C4-2B (cell line): Measurements from ENCODE around the gene ATP6V0A4.
"Not testable (repeated sequence)": the region's sequence is repeated elsewhere in the genome, so short reads cannot be mapped to it uniquely, and the experiment has no call there.

Experiments used
- H3K27ac ChIP-seq: fragments of 450-650 bp; 2 replicates; pipeline ENCODE4 v1.5.1; 2017
- ZFX ChIP-seq: fragments of 450-650 bp; IDR thresholded peaks from 2 replicates; pipeline ENCODE4 v1.6.1; 2017
- TF ChIP-seq, protein P1 (sequence below): fragments of 450-650 bp; conservative IDR thresholded peaks from 2 replicates; pipeline ENCODE4 v1.5.1; 2017; ENCODE audit warnings: mild to moderate bottlenecking

ATP6V0A4 gene

DNA sequence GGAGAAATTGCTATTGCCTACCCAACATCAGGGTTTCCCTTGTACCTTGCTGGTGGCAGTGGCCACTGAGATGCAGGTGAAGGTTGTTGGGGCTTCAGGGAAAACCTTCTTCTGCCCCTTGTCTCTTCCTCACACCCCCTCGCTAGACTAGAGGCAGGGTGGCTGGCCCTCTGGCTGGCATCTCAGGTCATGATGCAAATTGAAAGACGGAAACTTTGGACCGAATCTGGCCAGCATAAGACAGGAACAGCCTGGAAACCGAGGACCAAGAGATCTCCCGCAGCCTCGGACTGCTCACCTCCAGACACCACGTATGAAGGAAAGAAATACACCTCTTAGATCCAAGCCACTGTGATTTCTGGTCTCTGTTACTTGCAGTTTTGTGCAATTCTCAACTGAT lies 99.7 kb downstream of the ATP6V0A4 start:
- no peak overlapping the region for H3K27ac ChIP-seq
- TF ChIP-seq ZFX: no peak
- TF ChIP-seq, protein P1, sequence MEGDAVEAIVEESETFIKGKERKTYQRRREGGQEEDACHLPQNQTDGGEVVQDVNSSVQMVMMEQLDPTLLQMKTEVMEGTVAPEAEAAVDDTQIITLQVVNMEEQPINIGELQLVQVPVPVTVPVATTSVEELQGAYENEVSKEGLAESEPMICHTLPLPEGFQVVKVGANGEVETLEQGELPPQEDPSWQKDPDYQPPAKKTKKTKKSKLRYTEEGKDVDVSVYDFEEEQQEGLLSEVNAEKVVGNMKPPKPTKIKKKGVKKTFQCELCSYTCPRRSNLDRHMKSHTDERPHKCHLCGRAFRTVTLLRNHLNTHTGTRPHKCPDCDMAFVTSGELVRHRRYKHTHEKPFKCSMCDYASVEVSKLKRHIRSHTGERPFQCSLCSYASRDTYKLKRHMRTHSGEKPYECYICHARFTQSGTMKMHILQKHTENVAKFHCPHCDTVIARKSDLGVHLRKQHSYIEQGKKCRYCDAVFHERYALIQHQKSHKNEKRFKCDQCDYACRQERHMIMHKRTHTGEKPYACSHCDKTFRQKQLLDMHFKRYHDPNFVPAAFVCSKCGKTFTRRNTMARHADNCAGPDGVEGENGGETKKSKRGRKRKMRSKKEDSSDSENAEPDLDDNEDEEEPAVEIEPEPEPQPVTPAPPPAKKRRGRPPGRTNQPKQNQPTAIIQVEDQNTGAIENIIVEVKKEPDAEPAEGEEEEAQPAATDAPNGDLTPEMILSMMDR: no peak

DNA sequence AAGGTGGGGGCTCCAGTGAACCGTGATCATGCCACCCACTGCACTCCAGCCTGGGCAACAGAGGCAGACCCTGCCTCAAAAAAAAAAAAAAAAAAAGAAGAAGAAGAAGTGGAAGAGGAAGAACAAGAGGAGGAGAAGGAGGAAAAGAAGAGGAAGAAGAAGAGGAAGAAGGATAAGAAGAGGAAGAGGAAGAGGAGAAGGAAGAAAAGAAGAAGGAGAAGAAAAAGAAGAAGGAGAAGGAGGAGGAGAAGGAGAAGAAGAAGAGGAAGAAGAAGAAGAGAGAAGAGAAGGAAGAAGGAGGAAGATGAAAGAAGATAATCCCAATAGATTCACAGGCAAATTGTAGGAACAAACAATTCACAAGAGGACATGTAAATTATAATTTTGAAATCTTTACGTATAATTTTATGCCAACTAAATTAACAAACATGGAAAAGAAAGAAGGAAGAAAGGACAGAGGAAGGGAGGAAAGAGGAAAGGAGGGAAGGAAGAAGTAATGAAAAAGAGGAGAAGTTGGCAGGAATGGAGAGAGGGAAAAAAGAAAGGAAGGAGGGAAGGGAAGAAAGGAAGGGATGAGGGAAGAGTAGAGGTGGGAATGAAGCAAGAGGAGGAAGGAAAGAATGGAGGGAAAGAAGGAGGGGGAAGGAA lies 100.3 kb downstream of the ATP6V0A4 start:
- no peak for TF ChIP-seq ZFX
- TF ChIP-seq, protein P1: no peak
- H3K27ac ChIP-seq: no peak overlapping the region

DNA sequence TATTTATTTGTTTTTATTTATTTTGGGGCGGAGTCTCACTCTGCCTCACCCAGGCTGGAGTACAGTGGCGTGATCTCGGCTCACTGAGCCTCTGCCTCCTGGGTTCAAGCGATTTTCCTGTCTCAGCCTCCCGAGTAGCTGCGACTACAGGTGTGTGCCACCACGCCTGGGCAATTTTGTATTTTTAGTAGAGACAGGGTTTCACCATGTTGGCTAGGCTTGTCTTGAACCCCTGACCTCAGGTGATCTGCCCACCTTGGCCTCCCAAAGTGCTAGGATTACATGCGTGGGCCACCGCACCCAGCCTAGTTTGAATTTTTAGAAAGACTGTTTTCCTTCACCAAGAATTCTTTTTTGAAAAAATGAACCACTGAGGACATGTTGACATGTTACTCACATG lies 102.2 kb downstream of the ATP6V0A4 start:
- not testable (repeated sequence) for H3K27ac ChIP-seq

DNA sequence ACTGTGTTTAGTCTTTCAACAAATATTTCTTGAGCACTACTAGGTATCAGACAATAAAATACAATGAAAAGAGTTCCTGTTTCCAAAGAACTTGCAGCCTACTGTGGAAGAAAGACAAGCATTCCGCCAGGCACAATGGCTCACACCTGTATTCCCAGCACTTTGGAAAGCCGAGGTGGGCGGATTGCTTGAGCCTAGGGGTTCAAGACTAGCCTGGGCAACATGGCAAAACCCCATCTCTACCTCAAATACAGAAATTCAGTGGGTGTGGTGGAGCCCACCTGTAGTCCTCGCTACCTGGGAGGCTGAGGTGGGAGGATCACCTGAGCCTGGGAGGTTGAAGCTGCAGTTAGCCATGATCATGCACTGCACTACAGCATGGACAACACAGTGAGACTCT lies 102.9 kb downstream of the ATP6V0A4 start:
- TF ChIP-seq, protein P1: no peak
- no peak for TF ChIP-seq ZFX
- H3K27ac ChIP-seq: no peak overlapping the region

GRCh38 chr7:138691178-138691577 lies 106.8 kb downstream of the ATP6V0A4 start:
- no peak overlapping the region for H3K27ac ChIP-seq
- TF ChIP-seq ZFX: no peak
- TF ChIP-seq, protein P1: no peak

GRCh38 chr7:138690495-138690894 lies 107.5 kb downstream of the ATP6V0A4 start:
- TF ChIP-seq ZFX: no peak
- TF ChIP-seq, protein P1: no peak
- no peak overlapping the region for H3K27ac ChIP-seq

DNA sequence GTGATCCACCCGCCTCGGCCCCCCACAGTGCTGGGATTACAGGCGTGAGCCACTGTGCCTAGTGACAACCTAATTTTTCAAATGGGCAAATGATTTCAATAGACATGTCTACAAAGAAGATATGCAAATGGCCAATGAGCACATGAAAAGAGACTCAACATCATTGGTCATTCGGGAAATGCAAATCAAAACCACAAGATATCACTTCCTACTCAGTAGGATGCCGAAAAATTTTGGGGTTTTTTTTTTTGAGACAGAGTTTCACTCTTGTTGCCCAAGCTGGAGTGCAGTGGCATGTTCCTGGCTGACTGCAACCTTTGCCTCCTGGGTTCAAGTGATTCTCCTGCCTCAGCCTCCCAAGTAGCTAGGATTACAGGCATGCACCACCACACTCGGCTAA lies 110.0 kb downstream of the ATP6V0A4 start:
- not testable (repeated sequence) for H3K27ac ChIP-seq

DNA sequence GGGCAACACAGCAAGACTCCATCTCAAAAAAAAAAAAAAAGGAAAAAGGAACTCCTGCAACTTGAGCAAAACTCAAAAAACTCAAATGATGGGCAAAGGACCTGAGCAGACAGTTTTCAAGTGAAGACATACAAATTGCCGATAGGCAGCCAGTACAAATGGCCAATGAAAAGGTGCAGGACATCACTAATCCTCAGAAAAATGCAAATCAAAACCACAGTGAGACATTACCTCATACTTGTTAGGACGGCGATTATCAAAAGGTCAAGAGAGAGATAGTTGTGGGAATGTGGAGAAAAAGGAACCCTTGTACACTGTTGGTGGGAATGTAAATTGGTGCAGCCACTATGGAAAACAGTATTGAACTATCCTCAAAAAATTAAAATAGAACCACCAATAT lies 113.7 kb downstream of the ATP6V0A4 start:
- TF ChIP-seq ZFX: no peak
- TF ChIP-seq, protein P1: no peak
- no peak overlapping the region for H3K27ac ChIP-seq

DNA sequence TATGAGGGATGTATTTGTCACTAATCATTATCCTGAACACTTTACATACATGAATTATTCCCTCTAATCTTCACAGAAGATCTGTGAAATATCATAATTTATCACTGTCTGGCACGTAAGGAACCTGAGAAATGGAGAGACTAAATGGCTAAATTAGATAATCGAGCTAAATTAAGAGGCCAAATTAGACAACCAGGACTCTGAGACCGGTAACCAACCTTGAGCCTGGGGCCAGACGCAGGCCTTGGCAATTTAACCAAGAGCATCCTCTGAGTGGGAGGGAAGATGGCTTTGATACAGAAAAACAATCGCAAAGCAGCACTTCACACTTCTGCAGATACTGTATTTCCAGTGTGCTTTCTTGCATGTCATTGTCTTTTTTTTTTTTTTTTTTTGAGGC lies 118.2 kb downstream of the ATP6V0A4 start:
- TF ChIP-seq, protein P1: no peak
- TF ChIP-seq ZFX: no peak
- no peak overlapping the region for H3K27ac ChIP-seq
